Glutamatergic neuron (in vitro differentiated cells): ENCODE measurements around the gene GNAQ. TPM values are rescaled to one million over a fixed set of nuclear protein-coding genes. Genes with fewer than 3 reads are reported as not detected.
"Not testable (repeated sequence)": the region's sequence is repeated elsewhere in the genome, so short reads cannot be mapped to it uniquely, and the experiment has no call there.

ENCODE experiments used
- DNase-seq: peaks from one replicate; pipeline ENCODE4 v3.0.0; 2022
- H3K27ac Mint-ChIP-seq: one replicate; pipeline ENCODE4 v1.8.0; 2020; ENCODE audit warnings: mild to moderate bottlenecking, mixed read lengths, inconsistent platforms; ENCODE audit not compliant: unreplicated experiment
- H3K27me3 Mint-ChIP-seq: one replicate; pipeline ENCODE4 v1.8.0; 2020; ENCODE audit warnings: mild to moderate bottlenecking, moderate library complexity, mixed read lengths, inconsistent platforms; ENCODE audit not compliant: unreplicated experiment
- H3K36me3 Mint-ChIP-seq: one replicate; pipeline ENCODE4 v1.8.0; 2020; ENCODE audit warnings: mild to moderate bottlenecking, mixed read lengths, inconsistent platforms; ENCODE audit not compliant: unreplicated experiment
- H3K4me1 Mint-ChIP-seq: one replicate; pipeline ENCODE4 v1.8.0; 2020; ENCODE audit warnings: mild to moderate bottlenecking, low read depth, mixed read lengths, inconsistent platforms; ENCODE audit not compliant: unreplicated experiment
- H3K4me3 Mint-ChIP-seq: one replicate; pipeline ENCODE4 v1.8.0; 2020; ENCODE audit warnings: mild to moderate bottlenecking, mixed read lengths, inconsistent platforms; ENCODE audit not compliant: unreplicated experiment
- H3K9me3 Mint-ChIP-seq: one replicate; pipeline ENCODE4 v1.8.0; 2020; ENCODE audit warnings: mild to moderate bottlenecking, moderate library complexity, mixed read lengths, inconsistent platforms; ENCODE audit not compliant: unreplicated experiment
- CTCF ChIP-seq: fragments of 200-600 bp; sonication (generic); IDR thresholded peaks from one replicate; pipeline ENCODE4 v1.5.0; 2021; ENCODE audit not compliant: partially characterized antibody, unreplicated experiment
- total RNA-seq: library from RNA; stranded (reverse); fragmentation: NEBNext Ultra II Directional; extraction: Animal tissue kit (Norgen Biotek cat#: 25700); gene quantifications from one replicate; pipeline ENCODE4 v1.2.1, GENCODE V29; 2021; ENCODE audit not compliant: unreplicated experiment

The GNAQ gene
- total RNA-seq, 1 donor from 2014 or later = 72.8 TPM

GRCh38 chr9:77705636-77706035, 326.0 kb downstream of the GNAQ start:
- H3K9me3 Mint-ChIP-seq = peaks cover 20% of the 10 kb centered on the region
- peaks cover 2% of the 10 kb centered on the region for H3K27me3 Mint-ChIP-seq
- no peak overlapping the region for H3K4me3 Mint-ChIP-seq
- TF ChIP-seq CTCF = no peak
- no peak overlapping the region for H3K27ac Mint-ChIP-seq
- peaks cover 16% of the 10 kb centered on the region for H3K36me3 Mint-ChIP-seq
- DNase-seq = no peak
- peaks cover 7% of the 10 kb centered on the region for H3K4me1 Mint-ChIP-seq

- not testable (repeated sequence) for H3K27ac Mint-ChIP-seq, DNase-seq, H3K36me3 Mint-ChIP-seq, H3K4me1 Mint-ChIP-seq, H3K4me3 Mint-ChIP-seq, H3K27me3 Mint-ChIP-seq
- peaks cover 15% of the 10 kb centered on the region for H3K9me3 Mint-ChIP-seq
Observed at GRCh38 chr9:77702521-77703390, 328.9 kb downstream of the GNAQ start.

GRCh38 chr9:77697238-77697984, 334.2 kb downstream of the GNAQ start:
- Mint-ChIP-seq H3K27me3 (no peaks in the 10 kb centered on the region), H3K9me3 (peaks cover 4% of the 10 kb centered on the region), H3K27ac (no peak overlapping the region), H3K4me3 (no peak overlapping the region), H3K4me1 (peaks cover 2% of the 10 kb centered on the region), H3K36me3 (peaks cover 14% of the 10 kb centered on the region)
- no peak for TF ChIP-seq CTCF
- DNase-seq = no peak

- not testable (repeated sequence) for H3K4me1 Mint-ChIP-seq, H3K9me3 Mint-ChIP-seq, H3K4me3 Mint-ChIP-seq, H3K27me3 Mint-ChIP-seq, DNase-seq, H3K27ac Mint-ChIP-seq
- H3K36me3 Mint-ChIP-seq = peaks cover 12% of the 10 kb centered on the region
Observed at GRCh38 chr9:77690723-77691122, 340.9 kb downstream of the GNAQ start.

GRCh38 chr9:77690119-77690518, 341.5 kb downstream of the GNAQ start:
- H3K4me1 Mint-ChIP-seq, DNase-seq, H3K27me3 Mint-ChIP-seq, H3K9me3 Mint-ChIP-seq, H3K27ac Mint-ChIP-seq, H3K4me3 Mint-ChIP-seq: not testable (repeated sequence)
- H3K36me3 Mint-ChIP-seq = peaks cover 12% of the 10 kb centered on the region

- H3K9me3 Mint-ChIP-seq, H3K4me1 Mint-ChIP-seq: not testable (repeated sequence)
Observed at GRCh38 chr9:77687737-77688136, 343.9 kb downstream of the GNAQ start.

GRCh38 chr9:77680581-77680980, 351.0 kb downstream of the GNAQ start:
- no peak for DNase-seq
- Mint-ChIP-seq H3K4me1 (no peaks in the 10 kb centered on the region), H3K27ac (no peak overlapping the region), H3K9me3 (no peaks in the 10 kb centered on the region), H3K27me3 (peaks cover 3% of the 10 kb centered on the region), H3K36me3 (peaks cover 11% of the 10 kb centered on the region), H3K4me3 (no peak overlapping the region)
- no peak for TF ChIP-seq CTCF

More at GRCh38 chr9:77687737-77688136, 343.9 kb downstream of the GNAQ start:
- H3K27me3 Mint-ChIP-seq, DNase-seq, H3K27ac Mint-ChIP-seq, H3K4me3 Mint-ChIP-seq: not testable (repeated sequence)
- peaks cover 19% of the 10 kb centered on the region for H3K36me3 Mint-ChIP-seq
